GM19452 (cell line): ENCODE data around the gene MCF2.

Experiments
- ATAC-seq: cut with Tn5 transposase; IDR thresholded peaks from one replicate; pipeline ENCODE4 v1.9.1; 2021; ENCODE audit not compliant: unreplicated experiment

Gene MCF2

DNA sequence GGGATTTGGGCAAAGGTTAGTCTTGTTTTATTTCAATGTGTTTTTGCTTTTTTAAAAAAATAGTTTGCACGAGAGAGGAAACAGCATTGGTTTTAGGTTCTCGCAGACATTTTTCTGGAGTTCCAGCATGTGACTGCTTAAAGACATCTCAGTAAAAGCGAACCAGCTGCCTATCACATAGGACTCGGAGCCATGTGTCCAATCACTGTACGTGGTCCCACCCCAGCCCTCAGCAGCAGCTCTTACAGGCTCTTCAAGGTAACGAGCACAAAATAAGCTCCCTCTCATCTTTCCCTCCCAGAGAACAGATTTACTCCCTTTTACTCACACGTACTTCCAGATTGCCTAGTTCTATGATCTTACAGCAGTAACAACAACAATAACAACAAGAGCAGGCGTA lies 68.7 kb downstream of the MCF2 start:
- ATAC-seq: no peak

DNA sequence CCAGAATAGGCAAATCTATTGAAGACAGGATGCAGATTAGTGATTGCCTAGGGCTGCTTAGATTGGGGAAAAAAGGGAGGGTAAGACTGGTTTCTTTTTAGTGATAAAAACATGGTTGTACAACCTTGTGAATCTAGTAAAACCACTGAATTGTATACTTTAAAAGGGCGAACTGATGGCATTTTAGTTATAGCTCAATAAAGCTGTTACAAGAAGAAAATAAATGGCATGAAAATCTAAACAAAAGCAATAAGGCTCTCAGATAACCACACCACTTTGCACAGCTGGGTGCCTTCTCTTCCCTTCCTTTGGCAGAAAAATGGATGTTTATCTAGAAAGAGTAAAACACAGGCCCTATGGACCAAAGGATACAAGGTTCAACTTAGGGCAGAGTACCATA lies 107.9 kb downstream of the MCF2 start:
- no peak for ATAC-seq

DNA sequence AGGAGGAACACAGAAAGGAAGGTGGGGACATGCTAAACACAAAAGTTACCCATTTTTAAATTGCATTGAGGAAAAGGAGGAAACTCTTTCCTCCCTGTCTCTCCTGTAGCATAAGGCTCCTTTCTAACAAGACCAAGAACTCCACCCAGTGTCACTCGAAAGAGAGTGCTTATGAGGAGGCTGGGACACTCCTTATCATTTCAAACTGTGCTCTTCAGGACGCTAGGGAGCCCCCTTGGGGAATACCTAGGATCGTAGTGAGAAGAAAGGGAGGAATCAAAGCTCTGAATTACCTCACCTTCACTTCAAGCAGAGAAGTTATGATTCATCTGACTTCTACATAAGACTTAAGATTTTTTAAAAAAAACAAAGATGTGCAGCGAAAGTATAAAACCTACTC lies 111.9 kb downstream of the MCF2 start:
- ATAC-seq: no peak

DNA sequence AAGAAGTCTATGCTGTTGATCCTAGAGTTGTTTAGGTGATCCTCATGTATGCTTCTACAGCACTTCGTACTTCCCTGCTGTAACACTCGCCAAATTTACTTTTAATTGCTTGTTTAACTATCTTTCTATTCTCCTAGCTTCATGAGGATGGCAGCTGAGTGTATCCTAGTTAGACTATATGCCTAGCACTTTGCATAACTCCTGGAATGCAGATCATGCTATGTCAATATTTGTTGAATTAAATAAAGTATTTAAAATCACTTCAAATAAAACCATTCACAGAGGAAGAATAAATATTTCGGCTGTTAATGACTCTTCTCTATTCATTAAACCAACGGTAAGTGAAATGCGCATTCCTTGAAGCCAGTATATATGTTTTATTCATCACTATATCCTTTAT lies 122.4 kb downstream of the MCF2 start:
- ATAC-seq: no peak

DNA sequence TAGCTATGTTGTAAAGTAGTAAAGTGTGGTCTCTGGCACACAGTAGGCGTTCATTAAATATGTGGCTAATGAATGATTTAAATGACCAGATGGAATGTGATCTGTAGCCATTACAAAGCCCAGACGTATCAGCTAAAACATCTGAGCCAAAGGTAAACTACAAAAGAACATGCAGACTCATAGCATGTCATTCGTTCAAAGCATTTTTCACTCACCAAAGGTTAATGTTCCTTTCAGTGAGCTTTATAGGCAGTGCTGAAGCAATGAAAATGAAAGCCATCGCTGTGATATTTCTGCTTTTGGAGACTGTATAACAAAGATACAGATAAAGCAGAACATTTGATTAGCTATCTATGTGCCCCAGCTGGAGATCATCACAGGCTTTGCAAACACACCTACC lies 126.9 kb downstream of the MCF2 start:
- ATAC-seq: no peak

DNA sequence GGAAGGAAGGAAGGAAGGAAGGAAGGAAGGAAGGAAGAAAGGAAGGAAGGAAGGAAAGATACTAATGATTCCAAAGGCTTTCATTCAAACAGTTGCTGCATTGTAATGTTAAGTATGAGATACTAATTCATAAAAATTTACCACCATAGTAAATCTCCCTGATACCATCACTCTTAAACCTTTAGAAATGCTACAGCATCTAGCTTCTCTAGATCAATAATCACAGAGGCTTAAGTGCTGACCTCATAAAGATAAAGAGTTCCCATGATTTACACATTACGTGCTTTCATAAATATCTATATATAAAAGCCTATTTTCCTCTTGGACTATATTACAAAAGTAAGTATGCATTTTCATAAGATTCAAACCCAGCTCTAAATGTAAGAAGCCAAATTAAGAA lies 141.0 kb downstream of the MCF2 start:
- ATAC-seq: no peak

DNA sequence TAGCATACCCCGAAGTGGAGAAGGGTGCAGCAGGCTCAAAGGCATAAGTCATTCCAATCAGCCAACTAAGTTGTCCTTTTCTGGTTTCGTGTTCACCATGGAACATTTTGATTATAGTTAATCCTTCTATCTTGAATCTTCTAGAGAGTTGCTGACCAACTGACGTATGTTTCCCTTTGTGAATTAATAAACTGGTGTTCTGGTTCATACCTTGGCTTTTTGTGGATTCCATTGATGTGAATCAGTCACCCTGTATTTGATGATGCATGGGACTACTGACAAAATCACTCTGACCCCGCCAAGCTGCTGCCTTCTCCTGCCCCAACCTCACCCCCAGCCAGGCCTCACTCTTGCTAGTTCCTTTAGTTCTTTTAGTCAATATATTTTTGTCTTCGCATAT lies 144.7 kb downstream of the MCF2 start:
- no peak for ATAC-seq

DNA sequence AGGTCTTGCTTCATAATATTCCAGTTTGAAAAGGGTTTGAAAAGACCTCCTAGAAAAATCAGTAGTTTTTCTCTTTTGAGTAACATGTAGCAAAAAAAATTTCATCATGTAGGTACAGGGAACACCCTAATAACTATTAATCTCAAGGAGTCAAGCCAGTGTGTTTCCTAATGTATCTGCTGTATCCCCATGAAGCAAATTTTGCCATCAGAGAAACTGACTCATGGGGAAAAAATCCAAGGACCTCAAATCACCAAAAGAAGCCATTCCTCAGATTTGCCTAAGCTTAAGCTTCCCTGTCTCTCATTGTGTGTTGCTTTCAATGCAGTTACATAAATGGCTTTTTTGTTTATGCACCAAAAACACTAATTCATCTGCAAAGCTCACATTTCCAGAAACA lies 147.7 kb downstream of the MCF2 start:
- ATAC-seq: no peak

DNA sequence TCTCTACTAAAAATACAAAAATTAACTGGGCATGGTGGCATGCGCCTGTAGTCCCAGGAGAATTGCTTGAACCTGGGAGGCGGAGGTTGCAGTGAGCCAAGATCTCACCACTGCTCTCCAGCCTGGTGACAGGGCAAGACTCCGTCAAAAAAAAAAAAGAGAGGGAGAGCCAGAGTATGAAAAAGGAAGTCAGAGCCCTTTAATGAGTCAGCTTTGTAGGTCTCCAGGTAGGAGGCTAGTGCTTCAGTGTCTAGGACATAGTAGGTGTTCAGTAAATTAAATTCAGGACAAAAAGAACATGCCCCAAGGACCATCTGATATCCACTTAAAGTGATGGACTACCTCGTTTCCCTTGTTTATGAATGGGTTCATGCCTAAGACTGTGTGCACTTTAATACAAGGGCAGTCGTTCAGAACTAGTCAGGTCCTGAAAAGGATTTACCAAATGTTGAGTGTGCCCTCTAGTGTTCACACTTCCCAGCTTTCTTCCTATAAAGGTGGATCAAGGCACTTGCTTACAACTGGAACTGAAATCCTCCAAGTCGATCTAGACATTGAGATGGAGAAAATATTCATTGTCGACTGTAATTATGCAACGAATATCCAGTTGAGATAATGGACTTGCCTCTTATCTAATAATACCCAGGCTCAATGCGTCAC lies 148.5 kb downstream of the MCF2 start:
- peak; percentile 77 for ATAC-seq

DNA sequence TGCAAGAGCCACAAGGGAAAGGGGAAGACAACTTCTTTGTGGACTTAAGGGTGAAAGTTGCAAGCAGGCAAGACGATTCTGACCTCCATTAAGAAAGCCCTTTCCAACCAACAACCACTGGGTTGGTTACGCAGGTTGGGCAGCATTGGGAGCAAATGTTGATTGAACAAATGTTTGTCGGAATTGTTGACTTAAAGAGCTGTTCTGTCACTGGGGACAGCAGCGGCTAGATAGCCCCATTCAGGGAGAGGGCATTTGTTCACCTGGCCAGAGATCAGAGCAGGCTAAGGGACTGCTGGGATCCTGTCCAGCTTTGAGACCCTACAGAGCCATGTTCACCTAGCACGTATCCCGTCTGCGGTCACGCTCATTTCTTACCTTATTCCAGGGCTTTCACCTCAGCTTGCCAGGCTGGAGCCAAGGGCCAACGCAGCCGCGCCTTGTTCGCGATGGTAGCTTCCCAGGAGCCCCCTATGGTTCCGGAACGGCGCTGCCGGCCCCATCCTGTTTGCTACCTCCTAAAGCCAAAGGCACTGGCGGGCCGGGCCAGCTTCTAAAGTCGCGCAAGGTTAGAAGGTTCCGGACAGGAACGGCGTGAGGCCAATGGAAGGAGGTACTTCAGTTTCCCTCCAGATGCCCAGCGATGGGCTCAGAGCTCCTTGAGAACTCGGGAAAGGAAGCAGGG lies 152.8 kb downstream of the MCF2 start:
- ATAC-seq: no peak

DNA sequence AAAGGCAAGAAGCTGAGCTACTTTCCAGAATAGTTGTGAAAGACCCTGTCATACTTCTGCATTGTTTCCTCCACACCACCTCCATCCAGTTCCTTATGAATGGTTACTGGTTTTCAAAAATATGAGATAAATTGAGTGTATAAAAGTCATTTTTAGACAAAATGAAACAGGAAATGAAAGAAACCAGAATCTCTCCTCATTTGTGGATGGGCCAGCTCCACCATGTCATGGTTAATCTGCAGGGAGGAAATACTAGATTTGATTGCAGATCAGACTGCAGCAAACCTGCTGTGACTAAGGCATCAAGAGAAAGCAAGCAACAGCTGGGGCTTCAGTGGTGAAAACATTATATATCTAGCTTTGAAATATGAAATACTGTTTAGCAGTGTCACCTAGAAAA lies 153.6 kb downstream of the MCF2 start:
- peak; percentile 25 for ATAC-seq

DNA sequence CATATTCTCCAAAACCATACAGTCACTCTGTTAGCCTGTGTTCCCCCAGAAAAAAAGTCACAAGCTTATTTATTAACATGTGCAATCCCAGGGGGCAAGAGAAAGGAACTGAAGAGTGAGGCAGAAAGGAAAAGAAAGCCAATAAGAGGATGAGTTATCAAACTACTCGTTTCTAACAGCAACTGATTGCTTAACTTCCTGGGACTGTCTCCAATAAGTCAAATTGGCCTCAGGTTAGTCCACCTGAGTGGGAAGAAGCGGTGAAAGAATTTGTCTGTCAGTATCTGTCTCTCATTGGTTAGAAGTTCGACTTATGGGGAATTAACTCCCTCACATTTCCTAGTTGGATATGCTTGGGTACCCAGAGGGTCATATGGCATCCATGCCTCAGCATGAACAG lies 163.4 kb downstream of the MCF2 start:
- no peak for ATAC-seq

DNA sequence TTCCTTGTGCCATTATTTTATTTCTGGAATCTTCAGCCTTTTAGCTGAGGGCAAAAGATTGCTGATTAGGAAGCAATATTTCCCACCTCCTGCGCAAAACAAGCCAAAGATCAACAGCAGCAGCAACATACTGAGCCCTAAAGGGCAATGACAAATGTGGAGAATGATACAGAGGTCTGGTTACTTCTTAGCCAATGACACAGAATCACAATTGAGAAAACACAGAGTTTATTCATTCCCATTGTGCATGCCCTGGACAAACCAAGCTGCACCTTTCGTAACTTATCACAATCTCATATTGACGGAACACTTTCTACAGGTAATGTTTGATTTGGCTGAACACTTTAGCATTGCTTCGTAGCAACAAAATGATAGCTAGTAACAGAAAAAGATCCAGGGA lies 164.0 kb downstream of the MCF2 start:
- ATAC-seq: no peak

DNA sequence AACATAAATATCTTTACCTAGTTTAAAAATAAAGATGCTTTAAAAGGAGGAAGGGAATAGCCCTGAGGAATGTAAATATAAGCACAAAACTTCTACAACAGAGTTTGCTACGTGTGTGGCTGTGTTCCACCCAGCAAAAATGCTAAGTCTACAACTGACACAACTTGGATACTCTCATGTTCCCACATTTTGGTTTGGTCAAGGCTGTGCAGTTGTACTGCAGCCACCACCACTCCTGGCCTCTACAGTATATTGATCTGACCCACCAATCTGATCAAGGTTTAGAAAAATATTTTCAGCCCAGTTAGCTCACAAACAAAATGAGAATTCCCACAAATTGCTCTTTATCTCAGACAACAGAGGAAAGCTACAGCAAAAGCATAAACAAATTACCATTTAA lies 165.3 kb downstream of the MCF2 start:
- no peak for ATAC-seq

DNA sequence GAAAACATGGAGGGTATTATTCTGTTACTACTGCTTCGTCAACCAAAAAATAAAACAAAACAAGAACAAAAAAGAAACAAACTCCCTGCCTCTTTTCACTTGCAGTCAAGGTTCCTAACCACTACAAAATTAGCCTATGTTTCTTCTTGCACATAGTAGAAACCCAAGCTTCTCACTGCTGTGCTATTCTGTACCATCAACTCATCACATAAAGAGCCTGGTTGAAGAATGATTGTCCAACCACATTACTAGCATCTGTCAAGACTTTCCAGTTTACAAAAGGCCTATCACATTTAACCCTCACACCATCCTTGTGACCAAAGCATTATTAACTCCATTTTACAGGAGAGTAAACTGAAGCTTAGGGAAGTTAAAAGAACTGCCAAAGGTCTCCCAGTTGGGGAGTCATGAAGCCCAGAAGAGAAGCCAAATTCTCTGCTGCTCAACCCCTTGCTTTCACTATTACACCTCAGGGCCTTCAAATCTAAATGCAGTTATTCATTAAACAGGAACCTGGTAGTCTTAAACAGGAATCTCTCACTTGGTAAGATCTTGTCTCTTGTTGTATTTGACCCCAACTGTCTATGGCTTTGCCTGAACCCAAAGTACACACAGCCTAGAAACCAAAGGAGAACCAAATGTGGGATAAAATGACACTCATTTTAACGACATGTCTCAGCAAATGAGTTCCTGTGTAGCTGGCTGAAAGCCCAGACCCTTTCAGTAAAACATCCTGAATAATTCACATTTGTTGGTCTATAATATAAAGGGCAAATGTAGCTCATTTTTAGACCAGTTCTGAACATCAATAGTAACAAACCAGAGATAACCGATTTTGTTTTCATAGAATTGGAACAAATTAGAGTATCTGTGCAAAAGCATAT lies 168.8 kb downstream of the MCF2 start:
- ATAC-seq: peak; percentile 98

DNA sequence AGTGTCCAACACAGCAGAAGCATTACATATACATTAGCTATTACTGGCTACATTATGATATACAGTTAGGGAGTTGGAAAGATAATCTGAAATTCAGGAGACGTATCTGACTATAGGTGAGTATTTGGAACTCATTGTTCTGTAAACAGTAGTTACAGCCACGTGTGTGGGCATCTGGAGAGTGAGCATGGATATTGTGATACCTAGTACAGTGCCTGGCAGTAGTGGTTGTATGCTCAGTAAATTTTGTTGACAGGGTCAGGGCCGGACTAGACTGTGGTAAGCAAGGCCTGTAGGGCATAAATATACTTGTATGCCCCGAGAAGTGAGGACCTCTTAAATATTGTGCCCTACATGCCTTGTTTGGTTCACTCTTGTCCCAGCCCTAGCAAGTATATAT lies 174.5 kb downstream of the MCF2 start:
- ATAC-seq: no peak

DNA sequence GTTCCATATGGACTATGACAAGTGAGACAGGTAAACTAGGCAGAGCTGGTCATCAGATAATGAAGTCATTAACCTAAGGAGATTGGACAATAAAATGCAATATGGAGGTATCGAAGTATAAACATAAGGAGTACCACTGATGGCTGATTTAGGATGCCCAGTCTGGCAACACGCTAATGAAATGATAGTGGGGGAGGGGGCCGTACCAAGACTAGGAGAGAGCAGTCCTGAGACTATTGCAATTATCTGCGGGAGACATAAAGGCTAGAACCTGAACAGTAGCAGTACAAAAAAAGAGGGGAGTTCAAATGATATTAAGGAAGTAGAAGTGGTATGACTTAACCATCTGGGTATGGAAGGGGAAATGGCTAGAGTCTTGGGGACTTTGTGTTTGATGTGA lies 175.1 kb downstream of the MCF2 start:
- ATAC-seq: no peak
